ENCODE measurements around the gene MYOM3.

DNA sequence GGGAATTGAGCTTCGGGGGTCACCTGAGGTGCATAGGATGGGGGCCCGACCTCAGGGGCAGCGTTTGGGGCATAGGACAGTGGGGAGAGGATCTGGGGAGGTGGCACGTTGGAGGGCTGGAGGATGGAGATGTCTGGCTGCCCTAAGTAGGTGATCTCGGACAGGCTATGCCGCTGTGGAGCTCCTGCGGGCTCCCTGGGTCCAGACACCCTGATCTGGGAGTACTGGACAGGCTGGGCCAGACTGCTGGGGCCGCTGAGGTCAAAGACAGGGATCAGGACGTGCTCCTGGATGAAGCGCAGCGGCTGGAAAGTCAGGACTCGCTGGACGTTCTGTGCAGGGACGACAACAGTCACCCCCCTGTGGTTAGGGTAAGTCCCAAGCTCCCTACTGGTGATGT lies 9.5 kb upstream of the MYOM3 start:
- TF ChIP-seq, protein P1, sequence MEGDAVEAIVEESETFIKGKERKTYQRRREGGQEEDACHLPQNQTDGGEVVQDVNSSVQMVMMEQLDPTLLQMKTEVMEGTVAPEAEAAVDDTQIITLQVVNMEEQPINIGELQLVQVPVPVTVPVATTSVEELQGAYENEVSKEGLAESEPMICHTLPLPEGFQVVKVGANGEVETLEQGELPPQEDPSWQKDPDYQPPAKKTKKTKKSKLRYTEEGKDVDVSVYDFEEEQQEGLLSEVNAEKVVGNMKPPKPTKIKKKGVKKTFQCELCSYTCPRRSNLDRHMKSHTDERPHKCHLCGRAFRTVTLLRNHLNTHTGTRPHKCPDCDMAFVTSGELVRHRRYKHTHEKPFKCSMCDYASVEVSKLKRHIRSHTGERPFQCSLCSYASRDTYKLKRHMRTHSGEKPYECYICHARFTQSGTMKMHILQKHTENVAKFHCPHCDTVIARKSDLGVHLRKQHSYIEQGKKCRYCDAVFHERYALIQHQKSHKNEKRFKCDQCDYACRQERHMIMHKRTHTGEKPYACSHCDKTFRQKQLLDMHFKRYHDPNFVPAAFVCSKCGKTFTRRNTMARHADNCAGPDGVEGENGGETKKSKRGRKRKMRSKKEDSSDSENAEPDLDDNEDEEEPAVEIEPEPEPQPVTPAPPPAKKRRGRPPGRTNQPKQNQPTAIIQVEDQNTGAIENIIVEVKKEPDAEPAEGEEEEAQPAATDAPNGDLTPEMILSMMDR (conservative IDR thresholded peaks at IDR 0.05; ENCODE audit: low read depth, low read length), result no peak
- TF ChIP-seq POLR2A (IDR thresholded peaks at IDR 0.05; ENCODE audit: low read depth, low read length), result no peak
- TF ChIP-seq FOS (IDR thresholded peaks at IDR 0.05; ENCODE audit: low read depth, low read length), result no peak
- no peak for TF ChIP-seq RCOR1 (IDR thresholded peaks at IDR 0.05; ENCODE audit: insufficient replicate concordance, low read length)
- no peak for TF ChIP-seq RFX5 (IDR thresholded peaks at IDR 0.05; ENCODE audit: low read depth, low read length)
- TF ChIP-seq BHLHE40 (IDR thresholded peaks at IDR 0.05; ENCODE audit: low read depth, low read length), result no peak
- no peak for TF ChIP-seq MXI1 (IDR thresholded peaks at IDR 0.05; ENCODE audit: borderline replicate concordance, low read depth, low read length)
- TF ChIP-seq SMC3 (IDR thresholded peaks at IDR 0.05; ENCODE audit: low read depth, low read length), result no peak
- TF ChIP-seq CEBPB (IDR thresholded peaks at IDR 0.05; ENCODE audit: low read depth, low read length), result no peak
- TF ChIP-seq MAZ (IDR thresholded peaks at IDR 0.05; ENCODE audit: borderline replicate concordance, low read depth, low read length), result no peak
- TF ChIP-seq, protein P2, sequence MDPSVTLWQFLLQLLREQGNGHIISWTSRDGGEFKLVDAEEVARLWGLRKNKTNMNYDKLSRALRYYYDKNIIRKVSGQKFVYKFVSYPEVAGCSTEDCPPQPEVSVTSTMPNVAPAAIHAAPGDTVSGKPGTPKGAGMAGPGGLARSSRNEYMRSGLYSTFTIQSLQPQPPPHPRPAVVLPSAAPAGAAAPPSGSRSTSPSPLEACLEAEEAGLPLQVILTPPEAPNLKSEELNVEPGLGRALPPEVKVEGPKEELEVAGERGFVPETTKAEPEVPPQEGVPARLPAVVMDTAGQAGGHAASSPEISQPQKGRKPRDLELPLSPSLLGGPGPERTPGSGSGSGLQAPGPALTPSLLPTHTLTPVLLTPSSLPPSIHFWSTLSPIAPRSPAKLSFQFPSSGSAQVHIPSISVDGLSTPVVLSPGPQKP (IDR thresholded peaks at IDR 0.05; ENCODE audit: borderline replicate concordance, low read depth, low read length), result no peak
- TF ChIP-seq RAD21 (IDR thresholded peaks at IDR 0.05; ENCODE audit: low read length), result no peak
